ENCODE data around the gene ADSL. TPM values are rescaled to one million over a fixed set of nuclear protein-coding genes. Genes with fewer than 3 reads are reported as not detected.

ADSL gene
- total RNA-seq, 2 donors from 2014 or later, result 63.9 to 64.5 TPM

- Histone ChIP-seq H3K36me3 (peaks cover 8 to 63% of the 10 kb centered on the region in 2 donors), H3K9me3 (no peaks in the 10 kb centered on the region), H3K4me3 (no peak overlapping the region), H3K27ac (no peak overlapping the region), H3K27me3 (replicated peaks; ENCODE audit: insufficient read depth) (no peaks in the 10 kb centered on the region), H3K4me1 (replicated peaks) (no peaks in the 10 kb centered on the region)
- intact Hi-C loops (cut with DNase I), result no loop called here
- 81% methylated on average over 16 of the region's 21 CpGs for WGBS
- TF ChIP-seq CTCF (IDR thresholded peaks at IDR 0.05) (no peak), POLR2AphosphoS5 (IDR thresholded peaks at IDR 0.05) (no peak), POLR2A (IDR thresholded peaks at IDR 0.05) (no peak)
- DNase-seq (ENCODE audit: low spot score), result no peak
Measured at GRCh38 chr22:40408718-40409612, 62.7 kb downstream of the ADSL start.

GRCh38 chr22:40409613-40410113, 63.4 kb downstream of the ADSL start:
- peaks cover 8 to 61% of the 10 kb centered on the region in 2 donors for H3K36me3 ChIP-seq
- 87% methylated on average over 11 of the region's 11 CpGs for WGBS

GRCh38 chr22:40410272-40410671, 64.0 kb downstream of the ADSL start:
- Histone ChIP-seq H3K27me3 (replicated peaks; ENCODE audit: insufficient read depth) (no peaks in the 10 kb centered on the region), H3K36me3 (peaks cover 8 to 55% of the 10 kb centered on the region in 2 donors), H3K4me3 (no peak overlapping the region), H3K9me3 (no peaks in the 10 kb centered on the region), H3K4me1 (replicated peaks) (no peaks in the 10 kb centered on the region), H3K27ac (no peak overlapping the region)
- 75% methylated on average over 8 of the region's 8 CpGs for WGBS
- DNase-seq (ENCODE audit: low spot score), result no peak
- intact Hi-C loops (cut with DNase I), result no loop called here
- no peak for TF ChIP-seq CTCF (IDR thresholded peaks at IDR 0.05)
- TF ChIP-seq POLR2AphosphoS5 (IDR thresholded peaks at IDR 0.05), result no peak
- TF ChIP-seq POLR2A (IDR thresholded peaks at IDR 0.05), result no peak

More at GRCh38 chr22:40409613-40410113, 63.4 kb downstream of the ADSL start:
- H3K27ac ChIP-seq, result no peak overlapping the region
- DNase-seq (ENCODE audit: low spot score), result no peak
- no peaks in the 10 kb centered on the region for H3K27me3 ChIP-seq (replicated peaks; ENCODE audit: insufficient read depth)
- intact Hi-C loops (cut with DNase I), result no loop called here
- H3K4me1 ChIP-seq (replicated peaks), result no peaks in the 10 kb centered on the region
- H3K9me3 ChIP-seq, result no peaks in the 10 kb centered on the region
- TF ChIP-seq POLR2A (IDR thresholded peaks at IDR 0.05) (no peak), POLR2AphosphoS5 (IDR thresholded peaks at IDR 0.05) (no peak), CTCF (IDR thresholded peaks at IDR 0.05) (no peak)
- H3K4me3 ChIP-seq, result no peak overlapping the region

GRCh38 chr22:40410731-40411505, 64.6 kb downstream of the ADSL start:
- H3K9me3 ChIP-seq, result no peaks in the 10 kb centered on the region
- no peaks in the 10 kb centered on the region for H3K27me3 ChIP-seq (replicated peaks; ENCODE audit: insufficient read depth)
- TF ChIP-seq POLR2AphosphoS5 (IDR thresholded peaks at IDR 0.05), result no peak
- TF ChIP-seq CTCF (IDR thresholded peaks at IDR 0.05), result no peak
- no peak for TF ChIP-seq POLR2A (IDR thresholded peaks at IDR 0.05)
- H3K4me3 ChIP-seq, result no peak overlapping the region
- H3K36me3 ChIP-seq, result peaks cover 5 to 49% of the 10 kb centered on the region in 2 donors
- DNase-seq (ENCODE audit: low spot score), result no peak
- WGBS, result 84% methylated on average over 13 of the region's 13 CpGs
- intact Hi-C loops (cut with DNase I), result no loop called here
- H3K27ac ChIP-seq, result no peak overlapping the region
- H3K4me1 ChIP-seq (replicated peaks), result no peaks in the 10 kb centered on the region
